A673 (cell line): Measurements from ENCODE around the gene TAGLN.

Experiments used
- EZH2 ChIP-seq: fragments of 200-600 bp; sonication (generic); IDR thresholded peaks from 2 replicates; pipeline ENCODE4 v1.6.1; 2017; ENCODE audit warnings: borderline replicate concordance, low read depth, mild to moderate bottlenecking, mixed read lengths, antibody characterized with exemption, low read length; ENCODE audit not compliant: poor library complexity, severe bottlenecking
- TF ChIP-seq, protein P1 (sequence below): fragments of 300-800, 200-600 bp; sonication (generic); conservative IDR thresholded peaks from 2 replicates; pipeline ENCODE4 v1.5.1; 2017; ENCODE audit warnings: low read depth, mild to moderate bottlenecking, antibody characterized with exemption, low read length, moderate library complexity, mixed read lengths

DNA sequence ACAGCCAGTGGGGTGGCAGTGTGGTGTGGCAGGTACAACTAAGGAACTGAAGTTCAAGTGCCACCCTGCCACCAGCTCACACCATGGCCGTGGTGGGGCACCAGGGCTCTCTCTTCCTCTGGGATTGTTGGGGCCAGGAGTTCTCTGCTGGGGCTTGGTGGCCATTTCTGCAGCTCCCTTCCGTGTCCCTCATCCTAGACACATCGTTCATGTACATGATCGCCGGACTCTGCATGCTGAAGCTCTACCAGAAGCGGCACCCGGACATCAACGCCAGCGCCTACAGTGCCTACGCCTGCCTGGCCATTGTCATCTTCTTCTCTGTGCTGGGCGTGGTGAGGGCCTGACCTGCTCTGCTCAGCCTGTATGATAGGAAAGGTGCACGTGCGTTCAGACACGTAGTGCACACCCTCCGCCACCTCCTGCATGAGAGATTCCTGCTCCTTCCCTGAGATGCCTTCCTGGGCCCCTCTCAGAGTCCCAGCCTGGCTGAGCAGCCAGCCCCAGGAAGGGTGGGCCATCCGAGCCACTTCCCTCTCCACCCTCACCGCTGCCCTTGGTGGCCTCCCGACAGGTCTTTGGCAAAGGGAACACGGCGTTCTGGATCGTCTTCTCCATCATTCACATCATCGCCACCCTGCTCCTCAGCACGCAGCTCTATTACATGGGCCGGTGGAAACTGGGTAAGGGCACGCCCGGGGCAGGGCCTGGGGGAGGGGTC is 7.3 kb upstream of the TAGLN start:
- TF ChIP-seq, protein P1, sequence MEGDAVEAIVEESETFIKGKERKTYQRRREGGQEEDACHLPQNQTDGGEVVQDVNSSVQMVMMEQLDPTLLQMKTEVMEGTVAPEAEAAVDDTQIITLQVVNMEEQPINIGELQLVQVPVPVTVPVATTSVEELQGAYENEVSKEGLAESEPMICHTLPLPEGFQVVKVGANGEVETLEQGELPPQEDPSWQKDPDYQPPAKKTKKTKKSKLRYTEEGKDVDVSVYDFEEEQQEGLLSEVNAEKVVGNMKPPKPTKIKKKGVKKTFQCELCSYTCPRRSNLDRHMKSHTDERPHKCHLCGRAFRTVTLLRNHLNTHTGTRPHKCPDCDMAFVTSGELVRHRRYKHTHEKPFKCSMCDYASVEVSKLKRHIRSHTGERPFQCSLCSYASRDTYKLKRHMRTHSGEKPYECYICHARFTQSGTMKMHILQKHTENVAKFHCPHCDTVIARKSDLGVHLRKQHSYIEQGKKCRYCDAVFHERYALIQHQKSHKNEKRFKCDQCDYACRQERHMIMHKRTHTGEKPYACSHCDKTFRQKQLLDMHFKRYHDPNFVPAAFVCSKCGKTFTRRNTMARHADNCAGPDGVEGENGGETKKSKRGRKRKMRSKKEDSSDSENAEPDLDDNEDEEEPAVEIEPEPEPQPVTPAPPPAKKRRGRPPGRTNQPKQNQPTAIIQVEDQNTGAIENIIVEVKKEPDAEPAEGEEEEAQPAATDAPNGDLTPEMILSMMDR = no peak
- TF ChIP-seq EZH2 = no peak
